ENCODE measurements around the gene CHID1. TPM values are rescaled to one million over a fixed set of nuclear protein-coding genes. Genes with fewer than 3 reads are reported as not detected.
A peak's percentile ranks its signal among the peaks of the same experiment; 100 is the strongest.

The CHID1 gene
- total and polyA plus RNA-seq, 2 donors (not counting 1 experiment from before 2014, with no cell fraction given) = 31.0 to 68.1 TPM

GRCh38 chr11:833849-834311 lies 76.7 kb downstream of the CHID1 start:
- ChIA-PET CTCF (interaction anchor here (0.9 to 2.1 kb wide), 2 partner anchors 10 to 13 kb away, joined by 3 to 6 read pairs; partner anchors contain the start of gene TSPAN4), POLR2A (interaction anchor here (2.0 kb wide), 1 partner anchor 14 kb away, joined by 8 read pairs; the partner anchor contains the start of gene PNPLA2)
- H3K36me3 ChIP-seq (replicated peaks in 1 of 2; ENCODE audit: control extremely low read depth in 1 of 2, control insufficient read depth in 1 of 2, extremely low read depth in 1 of 2, insufficient read depth in 2 of 2, low read length in 1 of 2) = peaks cover 0 to 8% of the 10 kb centered on the region in 2 experiments
- H3K4me3 ChIP-seq (ENCODE audit: control extremely low read depth in 1 of 5, extremely low read depth in 1 of 5, insufficient read depth in 1 of 5, low read depth in 2 of 5, low read length in 4 of 5) = peak overlapping the region in 1 of 5 experiments; percentile 49
- Mint-ChIP-seq H3K4me3 (peak overlapping the region; percentile 71), H3K9me3 (ENCODE audit: insufficient read depth) (no peaks in the 10 kb centered on the region), H3K27ac (no peak overlapping the region), H3K4me1 (peaks cover 34% of the 10 kb centered on the region), H3K27me3 (peaks cover 7% of the 10 kb centered on the region)
- H2AFZ ChIP-seq (ENCODE audit: insufficient read depth, low read depth, low read length, poor library complexity, severe bottlenecking) = no peak overlapping the region
- H3K79me2 ChIP-seq (ENCODE audit: control insufficient read depth, insufficient read depth, low read length) = no peaks in the 10 kb centered on the region
- H3K4me2 ChIP-seq (replicated peaks; ENCODE audit: low read depth, low read length, poor library complexity, severe bottlenecking) = peak overlapping the region; percentile 88
- intact Hi-C loops (cut with micrococcal nuclease) = loop anchor here (1.0 kb wide), 1 partner anchor 8 kb away; the partner anchor contains the start of genes POLR2L and TSPAN4
- H3K27me3 ChIP-seq (replicated peaks in 1 of 4; ENCODE audit: control extremely low read depth in 1 of 4, control insufficient read depth in 3 of 4, insufficient read depth in 4 of 4, low read length in 3 of 4) = peaks cover 0 to 49% (median 15%) of the 10 kb centered on the region in 4 experiments
- H4K20me1 ChIP-seq (ENCODE audit: control insufficient read depth, insufficient read depth, low read length, poor library complexity, severe bottlenecking) = peaks cover 54% of the 10 kb centered on the region
- ATAC-seq (ENCODE audit: low read depth) (no peak), DNase-seq (no peak)
- no peak overlapping the region for H3K27ac ChIP-seq (ENCODE audit: low read length in 2 of 2)
- H3K4me1 ChIP-seq (ENCODE audit: control insufficient read depth in 2 of 2, insufficient read depth in 2 of 2, low read length in 2 of 2) = peaks cover 44 to 51% of the 10 kb centered on the region in 2 donors
- no peak overlapping the region for H3K9ac ChIP-seq (ENCODE audit: low read length)
- H3K9me3 ChIP-seq (ENCODE audit: control extremely low read depth in 1 of 3, control insufficient read depth in 2 of 3, insufficient read depth in 1 of 3, low read length in 2 of 3) = peaks cover 0 to 9% (median 0%) of the 10 kb centered on the region in 3 donors
- WGBS (ENCODE audit: insufficient coverage) = 87% methylated on average over 3 of the region's 9 CpGs
- no peak for TF ChIP-seq EZH2 (IDR thresholded peaks at IDR 0.05; ENCODE audit: borderline replicate concordance, insufficient read depth, low read depth, low read length, poor library complexity, severe bottlenecking)
- TF ChIP-seq CTCF (IDR thresholded peaks at IDR 0.05) = no peak
